Activated T-cell treated with anti-CD3 and anti-CD28 coated beads for 4 hours (primary cell): ENCODE results near the gene EEF1AKMT1.
"Not testable (repeated sequence)": the region's sequence is repeated elsewhere in the genome, so short reads cannot be mapped to it uniquely, and the experiment has no call there.

ENCODE experiments used
- DNase-seq: peaks from one replicate; pipeline ENCODE4 v3.0.0-alpha.2; 2020

The EEF1AKMT1 gene

DNA sequence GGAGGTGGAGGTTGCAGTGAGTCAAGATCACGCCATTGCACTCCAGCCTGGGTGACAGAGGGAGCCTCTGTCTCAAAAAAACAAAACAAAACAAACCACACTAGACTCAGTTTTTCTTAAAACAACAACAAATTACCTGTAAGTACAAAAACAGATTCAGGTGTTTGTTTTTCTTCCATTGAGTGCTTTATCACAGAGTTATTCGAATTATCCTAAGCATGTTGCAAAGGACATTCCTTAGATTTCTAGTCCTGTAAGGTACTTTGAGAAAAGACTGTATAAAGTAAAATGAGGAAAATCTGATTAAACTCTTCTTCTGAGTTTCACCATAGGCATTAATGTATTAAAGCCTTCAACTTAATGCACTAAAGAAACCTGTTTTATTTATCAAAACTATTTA lies 2.2 kb upstream of the EEF1AKMT1 start:
- DNase-seq = no peak

DNA sequence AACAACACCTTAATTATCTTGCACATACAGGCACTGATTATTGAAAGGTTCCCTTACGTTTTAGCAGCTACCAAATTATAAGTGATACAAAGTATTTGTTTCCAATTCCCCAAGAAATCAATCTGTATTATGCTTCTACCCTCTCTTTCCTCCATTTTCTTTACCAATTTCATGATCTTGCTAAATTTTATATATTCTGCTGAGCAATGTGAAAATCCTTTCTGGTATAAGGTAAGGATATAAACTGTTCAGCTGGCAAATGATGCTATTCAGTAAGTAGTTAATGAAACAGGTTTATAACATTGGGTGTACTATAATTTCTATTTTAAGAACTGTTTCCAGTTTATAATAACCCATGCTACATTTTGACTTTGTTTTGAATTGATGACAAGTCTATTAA lies 985 bp upstream of the EEF1AKMT1 start:
- no peak for DNase-seq

DNA sequence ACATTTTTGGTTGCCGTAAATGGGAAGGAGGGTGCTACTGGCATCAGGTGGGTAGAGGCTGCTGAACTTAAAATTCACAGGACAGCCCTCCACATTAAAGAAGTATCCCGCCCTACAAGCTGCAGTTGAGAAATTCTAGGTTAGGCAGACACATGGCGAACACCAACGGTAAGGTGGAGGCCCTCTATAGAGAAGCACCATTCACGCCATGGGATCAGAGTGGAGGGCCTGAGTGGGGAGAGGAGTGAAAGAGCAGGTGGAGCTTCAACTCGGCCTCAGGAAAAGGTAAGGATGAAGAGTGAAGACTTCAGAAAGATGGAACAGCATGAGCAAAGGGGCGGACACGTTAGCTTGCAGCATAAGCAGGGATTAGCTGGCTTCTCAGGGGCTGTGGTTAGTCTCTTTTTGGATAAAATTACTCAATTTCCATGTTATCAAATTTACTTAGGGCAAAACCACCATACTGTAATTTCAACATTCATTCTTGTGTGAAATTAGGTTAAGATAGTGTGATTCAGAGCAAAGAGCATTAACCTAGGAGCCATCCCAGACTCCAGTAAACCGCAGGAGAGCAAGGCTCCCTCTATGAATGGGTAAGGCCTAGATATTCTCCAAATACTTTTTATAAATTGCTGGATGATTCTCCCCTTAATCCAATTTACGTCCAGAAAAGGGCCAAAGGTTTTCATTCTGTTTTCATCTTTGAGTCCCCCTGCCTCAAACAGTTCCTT lies 1.2 kb downstream of the EEF1AKMT1 start:
- no peak for DNase-seq

DNA sequence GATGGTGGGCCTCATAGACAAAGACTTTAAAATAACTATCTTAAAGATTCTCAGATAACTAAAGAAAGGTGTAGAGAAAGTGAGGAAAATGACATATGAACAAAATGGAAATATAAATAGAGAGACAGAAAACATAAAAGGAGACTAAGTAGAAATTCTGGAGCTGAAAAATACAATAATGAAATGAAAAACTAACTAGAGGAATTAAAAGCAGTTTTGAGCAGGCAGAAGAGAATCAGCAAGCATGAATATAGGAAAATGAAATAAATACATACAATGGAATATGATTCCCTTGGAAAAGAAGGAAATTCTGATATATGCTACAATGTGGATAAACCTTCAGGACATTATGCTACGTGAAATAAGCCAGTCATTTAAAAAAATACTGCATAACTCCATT lies 3.9 kb downstream of the EEF1AKMT1 start:
- no peak for DNase-seq

DNA sequence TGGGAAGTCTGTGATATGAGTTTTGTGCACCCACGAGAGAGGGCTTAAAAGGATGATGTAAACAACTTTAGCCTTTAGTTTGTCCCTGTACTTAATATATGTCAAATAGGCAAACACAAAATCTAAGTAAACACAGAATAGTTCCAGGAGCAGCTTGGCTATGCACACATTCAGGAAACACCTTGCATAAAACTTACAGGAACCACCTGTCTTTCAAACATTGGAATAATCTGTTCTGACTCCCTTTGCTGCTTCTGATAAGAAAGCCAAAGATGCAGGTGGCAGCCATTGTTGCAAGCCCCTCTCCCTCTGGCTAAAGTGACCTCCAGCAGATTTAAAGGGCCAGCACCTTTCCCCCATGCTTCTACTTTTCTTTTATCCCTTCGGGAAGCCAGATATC lies 4.7 kb downstream of the EEF1AKMT1 start:
- DNase-seq = no peak

DNA sequence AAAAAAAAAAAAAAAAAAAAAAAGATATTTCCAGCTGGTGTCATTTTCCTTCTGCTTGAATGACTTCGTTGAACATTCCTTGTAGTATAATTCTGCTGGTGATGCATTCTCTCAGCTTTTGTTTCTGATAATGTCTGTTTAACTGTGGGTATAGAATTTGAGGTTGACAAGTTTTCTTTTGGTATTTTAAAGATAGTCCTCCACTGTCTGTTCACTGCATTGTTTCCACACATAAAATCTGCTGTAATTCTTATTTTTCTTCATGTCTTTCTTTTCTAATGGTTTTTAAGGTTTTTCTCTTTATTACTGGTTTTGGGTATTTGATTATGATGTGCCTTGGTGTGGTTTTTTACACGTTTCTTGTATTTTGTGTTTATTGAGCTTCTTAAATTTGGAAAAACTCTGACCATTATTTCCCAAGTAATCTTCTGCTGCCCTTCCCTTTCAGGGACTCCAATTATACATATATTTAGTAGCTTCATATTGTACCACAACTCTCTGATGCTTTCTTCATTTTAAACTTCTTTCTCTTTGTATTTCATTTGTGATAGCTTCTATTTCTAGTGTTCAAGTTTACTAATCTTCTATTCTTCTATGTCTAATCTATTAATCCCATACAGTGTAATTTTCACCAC lies 6.3 kb downstream of the EEF1AKMT1 start:
- no peak for DNase-seq

DNA sequence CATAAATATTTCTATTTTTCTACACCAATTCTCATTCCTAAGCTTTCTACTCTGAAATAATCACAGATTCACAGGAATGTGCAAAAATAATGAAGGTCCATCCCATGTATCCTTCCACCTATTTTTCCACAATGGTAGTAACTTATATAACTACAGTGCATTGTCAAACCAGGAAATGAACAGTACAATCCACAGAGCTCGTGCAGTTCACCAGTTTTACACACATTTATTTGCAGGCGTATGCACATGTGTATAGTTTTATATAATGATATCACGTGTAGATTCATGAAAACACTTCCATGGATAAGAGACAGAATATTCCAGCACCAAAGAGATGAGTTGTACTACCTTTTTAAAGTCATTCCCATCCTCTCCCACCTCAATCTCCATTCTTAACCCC lies 12.9 kb downstream of the EEF1AKMT1 start:
- DNase-seq = no peak

DNA sequence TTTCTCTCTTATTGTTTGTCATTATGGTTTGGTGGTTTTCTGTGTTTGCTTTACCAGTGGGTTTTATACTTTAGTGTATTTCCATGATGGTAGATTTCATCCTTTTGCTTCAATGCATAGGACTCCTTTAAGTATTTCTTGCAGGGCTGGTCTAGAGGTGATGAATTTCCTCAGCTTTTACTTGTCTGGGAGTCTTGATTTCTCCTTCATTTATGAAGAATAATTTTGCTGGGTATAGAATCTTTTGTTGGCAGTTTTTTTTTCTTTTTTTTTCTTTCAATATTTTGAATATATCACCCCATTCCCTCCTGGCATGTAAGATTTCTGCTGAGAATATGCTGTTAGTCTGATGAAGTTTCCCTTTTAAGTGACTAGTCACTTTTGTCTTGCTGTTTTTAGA lies 19.8 kb downstream of the EEF1AKMT1 start:
- no peak for DNase-seq

DNA sequence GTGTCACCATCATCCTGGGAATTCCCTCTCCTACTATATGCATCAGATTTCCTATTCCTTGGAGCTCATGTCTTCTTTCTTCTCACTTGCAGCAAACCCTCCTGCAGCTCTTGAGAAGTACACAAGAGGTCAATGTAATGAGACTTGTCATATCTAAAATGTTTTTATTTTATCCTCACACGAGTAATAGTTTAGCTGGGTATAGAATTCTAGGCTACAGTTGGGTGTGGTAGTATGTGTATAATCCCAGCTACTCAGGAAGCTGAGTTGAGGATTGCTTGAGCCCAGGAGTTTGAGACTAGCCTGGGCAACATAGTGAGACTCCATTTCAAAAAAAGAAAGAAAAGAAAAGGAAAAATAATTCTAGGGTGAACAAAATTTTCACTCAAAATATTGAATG lies 24.4 kb downstream of the EEF1AKMT1 start:
- DNase-seq = no peak

DNA sequence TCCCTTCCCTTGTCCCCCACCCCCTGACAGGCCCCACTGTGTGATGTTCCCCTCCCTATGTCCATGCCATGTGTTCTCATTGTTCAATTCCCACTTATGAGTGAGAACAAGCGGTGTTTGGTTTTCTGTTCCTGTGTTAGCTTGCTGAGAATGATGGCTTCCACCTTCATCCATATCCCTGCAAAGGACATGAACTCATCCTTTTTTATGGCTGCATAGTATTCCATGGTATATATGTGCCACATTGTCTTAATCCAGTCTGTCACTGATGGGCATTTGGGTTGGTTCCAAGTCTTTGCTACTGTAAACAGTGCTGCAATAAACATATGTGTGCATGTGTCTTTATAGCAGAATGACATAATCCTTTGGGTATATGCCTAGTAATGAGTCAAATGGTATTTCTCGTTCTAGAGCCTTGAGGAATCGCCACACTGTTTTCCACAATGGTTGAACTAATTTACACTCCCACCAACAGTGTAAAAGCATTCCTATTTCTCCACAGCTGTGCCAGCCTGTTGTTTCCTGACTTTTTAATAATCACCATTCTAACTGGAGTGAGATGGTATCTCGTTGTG lies 29.8 kb downstream of the EEF1AKMT1 start:
- DNase-seq = not testable (repeated sequence)

DNA sequence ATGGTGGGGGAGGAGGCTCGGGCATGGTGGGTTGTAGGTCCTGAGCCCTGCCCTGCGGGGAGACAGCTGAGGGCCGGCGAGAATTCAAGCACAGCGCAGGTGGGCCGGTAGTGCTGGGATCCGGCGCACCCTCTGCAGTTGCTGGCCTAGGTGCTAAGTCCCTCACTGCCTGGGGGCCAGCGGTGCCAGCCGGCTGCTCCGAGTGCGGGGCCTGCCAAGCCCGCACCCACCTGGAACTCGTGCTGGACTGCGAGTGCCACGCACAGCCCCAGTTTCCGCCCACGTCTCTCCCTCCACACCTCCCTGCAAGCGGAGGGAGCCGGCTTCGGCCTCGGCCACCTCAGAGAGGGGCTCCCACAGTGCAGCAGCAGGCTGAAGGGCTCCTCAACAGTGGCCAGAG lies 33.7 kb downstream of the EEF1AKMT1 start:
- DNase-seq = no peak

DNA sequence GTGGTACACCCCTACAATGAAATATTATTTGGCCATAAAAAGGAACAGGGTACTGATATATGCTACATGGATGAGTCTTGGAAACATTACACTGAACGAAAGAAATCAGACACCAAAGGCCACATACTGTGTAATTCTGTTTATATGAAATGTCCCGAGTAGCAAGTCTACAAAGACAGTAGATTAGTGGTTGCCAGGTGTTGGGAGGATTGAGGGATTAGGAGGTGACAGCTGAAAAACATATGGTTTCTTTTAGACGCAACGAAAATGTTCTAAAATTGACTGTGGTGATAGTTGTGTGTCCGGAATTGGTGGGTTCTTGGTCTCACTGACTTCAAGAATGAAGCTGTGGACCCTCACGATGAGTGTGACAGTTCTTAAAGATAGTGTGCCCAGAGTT lies 35.1 kb downstream of the EEF1AKMT1 start:
- no peak for DNase-seq

DNA sequence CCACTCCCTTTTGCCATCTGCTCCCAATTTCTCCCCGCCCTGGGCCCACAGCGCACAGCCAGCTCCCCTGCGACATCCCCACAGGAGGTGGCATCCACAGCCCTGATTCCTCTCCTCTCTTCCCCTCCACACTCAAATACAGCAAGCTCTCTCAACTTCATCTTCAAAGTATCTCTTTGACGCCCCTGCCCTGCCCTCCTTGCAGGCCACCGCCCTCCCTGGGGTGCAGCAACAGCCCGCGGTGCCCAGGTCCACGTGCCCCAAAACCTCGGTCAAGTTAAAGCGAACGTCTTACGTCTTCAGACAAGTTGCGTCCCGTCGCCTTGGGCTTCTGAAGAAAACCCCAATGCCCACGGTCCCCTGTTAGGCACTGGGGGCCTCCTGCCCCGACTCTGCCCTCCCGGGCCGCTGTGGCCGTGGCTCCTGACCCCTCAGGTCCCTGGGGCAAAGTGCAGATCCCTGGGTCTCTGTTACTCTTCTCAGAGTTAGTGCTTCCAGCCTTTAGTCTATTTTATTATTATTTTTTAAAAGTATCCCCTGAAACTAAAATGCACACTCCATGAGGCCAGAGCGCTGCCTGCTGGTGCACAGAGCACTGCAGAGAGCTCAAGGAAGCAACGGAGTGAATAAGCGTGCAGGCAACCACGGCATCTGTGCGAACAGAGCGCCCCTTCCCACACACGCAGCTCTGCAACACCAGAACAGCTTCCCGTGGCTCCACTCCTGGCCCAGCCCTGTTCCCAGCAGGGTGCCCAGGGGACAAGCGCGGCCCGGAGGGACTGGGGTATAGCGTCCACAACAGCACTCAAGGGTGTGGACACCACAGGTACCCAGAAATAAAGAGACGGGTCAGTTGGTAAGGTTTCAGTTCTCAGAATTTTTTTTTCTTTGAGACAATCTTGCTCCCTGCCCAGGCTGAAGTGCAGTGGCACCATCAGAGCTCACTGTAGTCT lies 43.9 kb downstream of the EEF1AKMT1 start:
- DNase-seq = no peak

DNA sequence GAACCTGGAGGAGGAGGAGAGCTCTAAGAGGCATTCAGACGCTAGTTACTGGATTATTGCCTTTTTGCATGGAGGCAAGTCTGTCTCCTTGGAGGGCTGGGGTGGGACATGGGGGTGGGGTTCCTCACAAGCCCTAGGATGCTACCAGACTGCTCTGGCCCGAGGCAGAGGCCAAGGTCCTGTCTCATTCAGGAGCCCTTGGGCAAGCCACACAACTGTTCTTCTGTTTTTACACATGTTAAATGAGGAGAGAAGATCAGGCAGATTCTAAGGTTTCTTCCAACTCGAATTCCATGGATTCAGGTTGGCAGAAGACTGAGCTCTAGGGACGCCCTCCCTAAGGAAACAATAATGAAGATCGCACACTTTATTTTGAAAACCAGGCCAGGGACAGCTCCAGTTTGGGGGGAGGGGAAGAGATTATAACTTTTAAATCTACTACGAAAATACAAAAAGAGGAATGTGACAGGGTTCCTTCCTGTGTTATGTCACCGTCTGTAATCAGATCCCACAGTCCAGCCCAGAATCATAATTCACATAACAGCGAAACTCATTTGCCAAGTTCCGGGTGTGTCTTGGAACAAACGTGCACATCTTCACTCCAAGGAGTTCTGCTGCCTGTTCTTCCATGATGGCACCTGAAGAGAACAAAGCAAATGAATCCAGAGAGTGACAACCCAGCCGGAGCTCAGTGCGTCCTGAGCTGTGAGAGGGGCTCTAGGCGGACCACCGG lies 45.0 kb downstream of the EEF1AKMT1 start:
- no peak for DNase-seq

DNA sequence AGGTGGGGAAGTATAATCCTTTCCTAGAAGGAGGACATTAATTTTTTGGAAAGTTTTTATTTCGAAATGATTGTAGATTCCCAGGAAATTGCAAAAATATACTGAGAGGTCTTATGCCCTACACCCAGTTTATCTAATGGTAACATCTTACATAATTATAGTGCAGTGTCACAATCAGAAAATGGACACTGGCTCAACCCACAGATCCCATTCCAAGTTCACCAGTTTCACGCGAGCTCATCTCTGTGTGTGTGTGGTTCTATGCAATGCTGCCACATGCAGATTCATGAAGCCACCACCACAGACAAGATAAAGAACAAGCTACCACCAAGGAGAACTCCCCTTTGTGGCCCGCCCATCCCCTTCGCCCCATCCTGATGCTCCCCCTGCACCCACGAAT lies 45.9 kb downstream of the EEF1AKMT1 start:
- DNase-seq = no peak

DNA sequence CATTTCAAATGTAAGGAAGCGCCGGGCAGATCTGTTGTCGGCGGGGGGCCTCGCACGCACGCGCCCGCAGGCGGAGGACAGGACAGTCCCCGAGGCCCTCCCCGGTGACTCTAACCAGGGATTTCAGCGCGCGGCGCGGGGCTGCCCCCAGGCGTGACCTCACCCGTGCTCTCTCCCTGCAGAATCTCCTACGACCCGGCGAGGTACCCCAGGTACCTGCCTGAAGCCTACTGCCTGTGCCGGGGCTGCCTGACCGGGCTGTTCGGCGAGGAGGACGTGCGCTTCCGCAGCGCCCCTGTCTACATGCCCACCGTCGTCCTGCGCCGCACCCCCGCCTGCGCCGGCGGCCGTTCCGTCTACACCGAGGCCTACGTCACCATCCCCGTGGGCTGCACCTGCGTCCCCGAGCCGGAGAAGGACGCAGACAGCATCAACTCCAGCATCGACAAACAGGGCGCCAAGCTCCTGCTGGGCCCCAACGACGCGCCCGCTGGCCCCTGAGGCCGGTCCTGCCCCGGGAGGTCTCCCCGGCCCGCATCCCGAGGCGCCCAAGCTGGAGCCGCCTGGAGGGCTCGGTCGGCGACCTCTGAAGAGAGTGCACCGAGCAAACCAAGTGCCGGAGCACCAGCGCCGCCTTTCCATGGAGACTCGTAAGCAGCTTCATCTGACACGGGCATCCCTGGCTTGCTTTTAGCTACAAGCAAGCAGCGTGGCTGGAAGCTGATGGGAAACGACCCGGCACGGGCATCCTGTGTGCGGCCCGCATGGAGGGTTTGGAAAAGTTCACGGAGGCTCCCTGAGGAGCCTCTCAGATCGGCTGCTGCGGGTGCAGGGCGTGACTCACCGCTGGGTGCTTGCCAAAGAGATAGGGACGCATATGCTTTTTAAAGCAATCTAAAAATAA lies 52.1 kb downstream of the EEF1AKMT1 start:
- DNase-seq = no peak

DNA sequence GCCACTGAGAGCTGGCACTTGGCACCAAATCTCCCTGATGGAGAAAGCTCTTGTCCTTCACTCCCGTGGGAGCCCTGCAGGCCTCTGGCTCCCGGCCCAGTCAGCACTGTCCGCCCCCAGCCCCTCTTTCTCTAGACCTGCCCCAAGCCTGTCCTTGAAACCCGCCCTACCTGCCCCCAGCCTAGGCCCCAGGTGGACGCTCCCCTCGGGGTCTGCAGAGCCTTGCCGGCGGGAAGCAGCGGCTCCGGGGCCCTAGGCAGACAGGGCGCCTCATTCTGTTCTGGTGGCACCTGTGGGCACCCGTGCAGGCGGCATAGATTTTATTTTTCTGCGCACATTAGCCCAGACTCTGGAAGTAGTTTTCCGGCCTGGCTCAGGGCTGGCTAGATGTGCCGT lies 52.7 kb downstream of the EEF1AKMT1 start:
- no peak for DNase-seq

DNA sequence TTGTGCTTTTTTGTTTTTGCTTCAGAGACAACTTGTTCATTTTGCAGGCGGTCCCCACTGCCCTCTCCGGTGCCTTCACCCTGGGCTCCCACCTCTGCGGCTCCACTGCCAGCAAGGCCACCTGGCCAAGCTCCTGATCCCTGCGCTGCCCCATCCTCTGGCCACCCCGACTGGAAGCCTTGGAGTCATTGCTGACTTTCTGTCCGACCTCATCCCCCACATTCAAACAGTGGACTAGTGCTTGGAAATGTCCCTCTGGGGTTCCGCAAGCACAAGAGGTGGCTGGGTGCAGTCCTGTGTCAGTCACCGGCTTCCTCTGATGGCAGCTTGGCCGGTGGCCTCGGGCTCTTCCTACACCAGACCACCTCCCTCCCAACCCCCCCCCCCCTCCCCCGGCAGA lies 53.3 kb downstream of the EEF1AKMT1 start:
- DNase-seq = no peak

DNA sequence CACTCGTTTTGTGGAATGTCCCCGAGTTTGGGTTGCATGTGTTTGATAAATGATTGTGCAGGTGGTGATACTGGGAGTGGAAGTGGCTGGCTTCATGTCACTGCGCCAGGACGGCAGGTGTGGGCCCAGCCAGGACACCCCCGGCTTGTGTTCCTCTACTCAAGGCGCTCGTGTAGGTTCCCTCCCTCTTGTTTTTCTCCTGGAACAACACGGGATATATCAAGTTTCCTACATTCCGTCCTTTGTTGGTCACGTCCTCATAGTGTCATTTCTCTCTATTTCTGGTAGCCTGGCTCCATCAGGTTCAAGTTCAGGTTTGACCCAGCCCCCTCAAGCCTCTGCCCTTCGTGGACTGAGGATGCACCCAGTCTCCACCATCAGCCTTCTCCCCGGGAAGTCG lies 54.0 kb downstream of the EEF1AKMT1 start:
- DNase-seq = no peak

DNA sequence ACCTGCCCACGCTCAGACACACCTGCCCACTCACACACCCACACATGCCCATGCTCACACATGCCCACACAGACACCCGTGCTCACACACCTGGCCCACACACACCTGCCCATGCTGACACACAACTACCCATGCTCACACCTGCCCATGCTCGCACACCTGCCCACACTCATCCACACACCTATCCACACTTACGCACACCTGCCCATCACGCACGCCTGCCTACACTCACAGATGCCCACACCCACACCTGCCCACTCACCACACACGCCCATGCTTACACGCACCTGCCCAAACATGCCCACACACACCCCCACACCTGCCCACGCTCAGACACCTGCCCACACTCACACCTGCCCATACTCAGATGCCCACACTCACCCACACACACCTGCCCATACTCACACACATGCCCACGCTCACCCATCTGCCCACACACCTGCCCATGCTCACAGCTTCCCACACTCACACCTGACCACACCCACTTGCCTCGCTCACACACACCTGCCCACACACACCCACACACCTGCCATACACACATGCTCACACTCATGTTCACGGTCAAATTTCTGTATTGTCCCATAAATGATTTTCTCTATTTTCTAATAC lies 54.7 kb downstream of the EEF1AKMT1 start:
- no peak for DNase-seq
